GM21367 (cell line): ENCODE data around the gene MEGF11.
"Not testable (repeated sequence)": the region's sequence is repeated elsewhere in the genome, so short reads cannot be mapped to it uniquely, and the experiment has no call there.

Experiments
- ATAC-seq: cut with Tn5 transposase; IDR thresholded peaks from one replicate; pipeline ENCODE4 v1.9.1; 2021; ENCODE audit not compliant: unreplicated experiment

The MEGF11 gene

DNA sequence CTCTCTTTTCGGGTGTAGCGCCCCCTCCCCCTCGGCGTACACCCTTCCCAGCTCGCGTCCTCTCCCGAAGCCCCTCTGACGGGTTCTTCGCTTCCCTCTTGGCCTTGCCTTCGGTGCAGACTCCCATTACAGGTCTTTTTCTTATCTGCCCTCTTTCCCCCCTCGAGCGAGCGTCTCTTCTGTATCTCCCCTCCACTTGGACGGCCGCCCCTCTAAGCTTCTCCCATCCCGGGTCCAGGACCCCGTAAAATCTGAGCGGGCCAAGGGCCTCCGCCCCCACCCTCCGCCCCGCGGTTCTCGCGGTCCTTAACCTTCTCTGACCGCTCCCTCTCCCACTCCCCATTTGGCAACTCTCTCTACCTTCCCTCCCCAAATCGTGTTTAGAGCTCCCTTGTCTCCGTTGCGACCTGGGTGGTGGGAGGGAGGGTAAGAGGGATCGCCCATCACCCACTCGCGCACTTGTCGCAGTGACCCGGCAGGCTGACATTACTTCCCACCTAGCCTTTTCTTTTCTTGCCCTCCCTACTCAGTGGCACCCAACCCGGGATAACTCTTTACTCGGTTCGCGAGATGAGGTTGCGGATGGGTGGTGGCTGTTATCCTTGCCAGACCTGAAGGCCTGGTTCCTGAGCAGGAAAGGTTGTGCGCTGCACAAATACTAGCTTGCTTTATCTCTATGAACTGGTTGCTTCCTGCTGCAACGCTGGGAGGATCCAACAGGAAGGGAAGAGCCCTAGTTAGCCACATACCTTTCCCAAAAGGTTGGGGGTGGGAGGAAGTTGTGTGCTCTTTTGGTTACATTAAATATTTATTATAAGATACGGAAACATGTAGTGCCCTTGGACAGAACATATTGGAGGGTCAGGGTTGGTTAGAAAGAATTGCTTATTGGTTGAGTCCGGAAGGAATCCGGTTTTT, 383.3 kb downstream of the MEGF11 start:
- no peak for ATAC-seq

- ATAC-seq = peak; percentile 69
These were observed 384.2 kb downstream of the MEGF11 start, which contains the start of gene RAB11A for GRCh38 chr15:65869126-65869953. TSS of gene RAB11A (plus strand) at chr15:65869491. CDS start at chr15:65869586, 95 bp downstream.

DNA sequence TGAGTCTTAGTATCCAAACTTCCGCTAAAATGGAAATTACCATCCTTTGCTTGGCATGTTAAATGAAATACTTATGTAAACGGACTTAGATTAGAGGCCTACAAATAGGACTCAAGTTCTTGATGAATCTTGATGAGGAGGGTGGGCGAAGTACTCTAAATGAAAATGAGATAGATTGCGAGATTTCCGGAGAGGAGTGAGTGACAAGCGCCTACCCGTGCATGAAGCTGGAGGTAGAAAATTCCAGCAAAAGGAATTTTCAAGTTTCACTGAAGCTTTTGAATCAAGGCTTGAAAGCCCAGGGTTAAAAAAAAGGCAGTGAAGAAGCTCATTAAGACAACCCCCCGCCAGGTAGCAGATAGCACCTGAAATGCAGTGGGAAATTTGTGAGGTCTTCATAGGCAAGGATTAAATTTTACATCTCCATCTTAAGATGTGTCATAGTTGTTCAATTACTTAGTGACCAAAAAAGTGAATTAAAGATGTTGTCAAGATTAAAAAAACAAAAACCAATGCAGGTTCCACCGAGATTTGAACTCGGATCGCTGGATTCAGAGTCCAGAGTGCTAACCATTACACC, 384.9 kb downstream of the MEGF11 start:
- ATAC-seq = no peak

DNA sequence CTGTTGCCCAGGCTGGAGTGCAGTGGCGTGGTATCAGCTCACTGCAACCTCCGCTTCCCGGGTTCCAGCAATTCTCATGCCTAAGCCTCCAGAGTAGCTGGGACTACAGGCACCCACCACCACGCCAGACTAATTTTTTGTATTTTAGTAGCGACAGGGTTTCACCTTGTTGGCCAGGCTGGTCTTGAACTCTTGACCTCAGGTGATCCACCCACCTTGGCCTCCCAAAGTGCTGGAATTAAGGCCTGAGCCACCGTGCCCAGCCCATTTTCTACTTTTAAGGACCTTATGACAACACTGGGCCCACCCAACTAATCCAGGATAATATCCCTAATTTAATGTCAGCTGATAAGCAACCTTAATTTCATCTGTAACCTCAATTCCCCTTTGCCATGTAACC, 385.6 kb downstream of the MEGF11 start:
- ATAC-seq = not testable (repeated sequence)

DNA sequence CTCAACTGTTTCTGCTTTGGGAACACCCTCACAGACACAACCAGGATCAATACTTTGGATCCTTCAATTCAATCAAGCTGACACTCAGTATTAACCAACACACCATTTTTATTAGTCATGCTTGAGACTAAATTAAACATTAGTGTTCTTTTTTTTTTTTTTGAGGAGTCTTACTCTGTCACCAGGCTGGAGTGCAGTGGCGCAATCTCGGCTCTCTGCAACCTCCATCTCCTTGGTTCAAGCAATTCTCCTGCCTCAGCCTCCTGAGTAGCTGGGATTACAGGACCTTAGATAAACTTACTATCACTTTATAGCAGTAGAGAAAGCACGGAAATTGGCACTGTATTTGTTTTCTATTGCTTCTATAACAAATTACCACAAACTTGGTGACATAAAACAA, 386.3 kb downstream of the MEGF11 start:
- no peak for ATAC-seq

DNA sequence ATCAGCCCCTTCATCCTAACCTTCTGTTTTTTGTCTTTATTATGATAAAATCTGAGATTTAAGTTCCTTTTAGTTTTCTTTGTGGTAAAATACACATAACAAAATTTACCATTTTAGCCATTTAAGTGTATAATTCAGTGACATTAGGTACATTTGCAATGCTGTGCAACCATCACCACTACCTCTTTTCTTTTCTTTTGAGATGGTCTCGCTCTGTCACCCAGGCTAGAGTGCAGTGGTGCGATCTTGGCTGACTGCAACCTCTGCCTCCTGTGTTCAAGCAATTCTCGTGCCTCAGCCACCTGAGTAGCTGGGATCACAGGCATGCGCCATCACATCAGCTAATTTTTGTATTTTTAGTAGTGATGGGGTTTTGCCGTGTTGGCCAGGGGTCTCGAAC, 390.4 kb downstream of the MEGF11 start:
- no peak for ATAC-seq

- ATAC-seq = peak; percentile 52
These were observed 390.9 kb downstream of the MEGF11 start for GRCh38 chr15:65862682-65863081.

- ATAC-seq = no peak
These were observed 395.7 kb downstream of the MEGF11 start for GRCh38 chr15:65857718-65858402.

GRCh38 chr15:65856821-65857455, 396.6 kb downstream of the MEGF11 start:
- no peak for ATAC-seq

DNA sequence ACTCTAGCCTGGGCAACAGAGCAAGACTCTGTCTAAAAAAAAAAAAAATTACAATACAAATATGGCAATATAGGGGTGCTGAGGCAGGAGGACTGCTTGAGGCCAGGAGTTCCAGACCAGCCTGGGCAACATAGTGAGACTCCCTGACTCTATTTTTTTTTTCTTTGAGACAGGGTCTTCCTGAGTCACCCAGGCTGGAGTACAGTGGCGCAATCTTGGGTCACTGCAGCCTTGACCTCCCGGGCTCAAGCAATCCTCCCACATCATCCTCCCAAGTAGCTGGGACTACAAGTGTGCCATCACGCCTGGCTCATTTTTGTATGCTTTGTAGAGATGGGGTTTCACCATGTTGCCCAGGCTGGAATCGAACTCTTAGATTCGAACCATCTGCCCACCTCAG, 401.6 kb downstream of the MEGF11 start:
- no peak for ATAC-seq

- no peak for ATAC-seq
These were observed 405.6 kb downstream of the MEGF11 start for GRCh38 chr15:65847989-65848388.

GRCh38 chr15:65845826-65846519, 407.6 kb downstream of the MEGF11 start:
- no peak for ATAC-seq
